Endodermal cell (in vitro differentiated cells): Measurements from ENCODE around the gene RFC1. TPM values are rescaled to one million over a fixed set of nuclear protein-coding genes. Genes with fewer than 3 reads are reported as not detected.

ENCODE experiments used
- DNase-seq: peaks from one replicate; pipeline ENCODE4 v3.0.0-alpha.2; 2017
- H3K27ac ChIP-seq: 2 replicates; pipeline ENCODE4 v1.5.1; 2013; ENCODE audit warnings: mild to moderate bottlenecking, low read depth, low read length, moderate library complexity
- H3K27me3 ChIP-seq: 2 replicates; pipeline ENCODE4 v1.6.1; 2013; ENCODE audit warnings: mild to moderate bottlenecking, low read length, moderate library complexity; ENCODE audit not compliant: insufficient read depth, control insufficient read depth, poor library complexity, severe bottlenecking
- H3K36me3 ChIP-seq: 2 replicates; pipeline ENCODE4 v1.7.0; 2013; ENCODE audit warnings: mild to moderate bottlenecking, low read length, moderate library complexity; ENCODE audit not compliant: control insufficient read depth, insufficient read depth
- H3K4me1 ChIP-seq: one replicate; pipeline ENCODE4 v1.7.0; 2013; ENCODE audit warnings: low read length; ENCODE audit not compliant: control insufficient read depth, insufficient read depth
- H3K4me3 ChIP-seq: 2 replicates; pipeline ENCODE4 v1.5.1; 2013; ENCODE audit warnings: mild to moderate bottlenecking, low read length, moderate library complexity
- H3K9ac ChIP-seq: 2 replicates; pipeline ENCODE4 v1.6.1; 2013; ENCODE audit warnings: mild to moderate bottlenecking, low read length, moderate library complexity; ENCODE audit not compliant: poor library complexity, severe bottlenecking; ENCODE audit errors: extremely low read depth
- H3K9me3 ChIP-seq: 2 replicates; pipeline ENCODE4 v1.6.1; 2013; ENCODE audit warnings: mild to moderate bottlenecking, low read length, moderate library complexity; ENCODE audit not compliant: control insufficient read depth
- H3K27ac Mint-ChIP-seq: 2 replicates; pipeline ENCODE4 v1.8.0; 2020; ENCODE audit warnings: mixed read lengths
- H3K27me3 Mint-ChIP-seq: 2 replicates; pipeline ENCODE4 v1.8.0; 2021; ENCODE audit warnings: mild to moderate bottlenecking, mixed read lengths; ENCODE audit not compliant: insufficient read depth
- H3K36me3 Mint-ChIP-seq: 2 replicates; pipeline ENCODE4 v1.8.0; 2020; ENCODE audit warnings: low read depth, mixed read lengths
- H3K4me1 Mint-ChIP-seq: 2 replicates; pipeline ENCODE4 v1.8.0; 2020; ENCODE audit warnings: mixed read lengths
- H3K4me3 Mint-ChIP-seq: 2 replicates; pipeline ENCODE4 v1.8.0; 2020; ENCODE audit warnings: mild to moderate bottlenecking, moderate library complexity, mixed read lengths
- H3K9me3 Mint-ChIP-seq: 2 replicates; pipeline ENCODE4 v1.8.0; 2020; ENCODE audit warnings: mild to moderate bottlenecking, mixed read lengths
- CTCF ChIP-seq: fragments of 200-600 bp; sonication (generic); conservative IDR thresholded peaks from 2 replicates; pipeline ENCODE4 v1.5.0; 2021; ENCODE audit warnings: antibody characterized with exemption, mild to moderate bottlenecking
- WGBS, 2 experiments: methylation state at CpG; one replicate each; pipeline versions ENCODE4 v1.1.5 to v1.1.7; 2013; ENCODE audit warnings: missing lambda C conversion rate in 2 of 2, mixed read lengths in 1 of 2; ENCODE audit not compliant: insufficient coverage in 1 of 2, insufficient read length in 1 of 2; 5-methylcytosine and 5-hydroxymethylcytosine counted together
- total RNA-seq, 2 donors: library from RNA; stranded (reverse); fragmentation: NEBNext Ultra II Directional in 1 of 2; extraction: Animal tissue kit (Norgen Biotek cat#: 25700) in 1 of 2; gene quantifications; 2 replicates in 1 of 2; 3 replicates in 1 of 2; pipeline ENCODE4 v1.2.1, GENCODE V29; 2021

The RFC1 gene
- total RNA-seq, 2 donors from 2014 or later = 56.4 to 57.0 TPM

DNA sequence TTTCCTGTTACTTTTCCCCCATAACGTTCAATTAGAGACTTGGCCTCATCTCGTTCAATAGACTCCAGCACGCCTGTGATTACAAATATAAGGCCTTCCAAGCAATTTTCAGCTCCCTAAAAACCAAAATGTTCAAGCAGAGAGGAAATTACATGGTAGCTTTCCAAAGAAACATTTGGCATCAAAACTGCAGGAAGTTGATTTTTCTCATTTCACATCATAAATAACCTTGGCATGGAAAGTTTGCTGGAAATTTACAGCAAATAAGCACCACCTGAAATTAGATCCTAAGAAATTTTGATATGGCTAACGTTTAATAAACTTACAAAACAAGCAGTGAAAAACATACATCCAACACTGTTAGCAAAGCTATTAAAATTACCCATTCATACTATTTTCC lies 53.3 kb downstream of the RFC1 start:
- no peaks in the 10 kb centered on the region for H3K9me3 Mint-ChIP-seq
- WGBS, 2 experiments = 71 to 75% methylated on average over 4 of the region's 4 CpGs
- Histone ChIP-seq H3K27ac (no peak overlapping the region), H3K4me1 (no peaks in the 10 kb centered on the region), H3K4me3 (no peak overlapping the region), H3K36me3 (peaks cover 75% of the 10 kb centered on the region), H3K9me3 (no peaks in the 10 kb centered on the region), H3K9ac (no peak overlapping the region), H3K27me3 (no peaks in the 10 kb centered on the region)
- TF ChIP-seq CTCF = no peak
- no peak overlapping the region for H3K27ac Mint-ChIP-seq
- H3K4me1 Mint-ChIP-seq = no peaks in the 10 kb centered on the region
- no peaks in the 10 kb centered on the region for H3K27me3 Mint-ChIP-seq
- no peak for DNase-seq
- no peak overlapping the region for H3K4me3 Mint-ChIP-seq
- H3K36me3 Mint-ChIP-seq = peaks cover 47% of the 10 kb centered on the region

DNA sequence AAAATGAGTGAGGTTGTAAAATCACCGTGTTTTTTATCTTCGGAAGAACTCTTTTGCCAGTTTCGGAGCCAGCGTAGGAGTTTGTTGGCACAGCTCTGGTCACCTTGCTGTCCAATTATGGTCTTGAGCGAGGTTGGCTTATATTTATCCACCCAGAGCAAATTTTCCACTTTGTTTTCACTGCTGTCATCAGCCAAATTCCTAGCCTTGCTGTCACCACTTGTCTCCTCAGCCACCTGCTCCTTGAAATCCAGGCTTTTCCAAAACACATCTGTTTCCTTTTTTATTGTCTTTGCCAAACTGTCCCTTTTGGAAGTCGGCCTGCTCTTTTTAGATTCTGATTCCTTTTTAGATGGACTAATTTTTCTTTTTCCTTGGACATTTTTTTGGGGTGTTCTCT lies 57.6 kb downstream of the RFC1 start:
- no peaks in the 10 kb centered on the region for H3K9me3 Mint-ChIP-seq
- DNase-seq = no peak
- no peaks in the 10 kb centered on the region for H3K9me3 ChIP-seq
- peaks cover 94% of the 10 kb centered on the region for H3K36me3 ChIP-seq
- no peaks in the 10 kb centered on the region for H3K27me3 Mint-ChIP-seq
- H3K27ac ChIP-seq = no peak overlapping the region
- H3K9ac ChIP-seq = no peak overlapping the region
- H3K4me3 Mint-ChIP-seq = no peak overlapping the region
- no peak overlapping the region for H3K27ac Mint-ChIP-seq
- H3K4me1 Mint-ChIP-seq = no peaks in the 10 kb centered on the region
- 97 to 98% methylated on average over 6 of the region's 6 CpGs for WGBS, 2 experiments
- TF ChIP-seq CTCF = no peak
- H3K36me3 Mint-ChIP-seq = peaks cover 57% of the 10 kb centered on the region
- no peak overlapping the region for H3K4me3 ChIP-seq
- no peaks in the 10 kb centered on the region for H3K27me3 ChIP-seq
- H3K4me1 ChIP-seq = no peaks in the 10 kb centered on the region

- 88 to 96% methylated on average over 9 to 14 of the region's 14 CpGs for WGBS, 2 experiments
- H3K4me1 ChIP-seq = no peaks in the 10 kb centered on the region
- no peaks in the 10 kb centered on the region for H3K4me1 Mint-ChIP-seq
- no peaks in the 10 kb centered on the region for H3K27me3 ChIP-seq
- H3K27ac ChIP-seq = no peak overlapping the region
- DNase-seq = no peak
- peaks cover 91% of the 10 kb centered on the region for H3K36me3 ChIP-seq
- peak overlapping the region; percentile 87 for H3K27ac Mint-ChIP-seq
- H3K9me3 ChIP-seq = no peaks in the 10 kb centered on the region
- H3K36me3 Mint-ChIP-seq = peaks cover 56% of the 10 kb centered on the region
- TF ChIP-seq CTCF = no peak
- H3K4me3 ChIP-seq = no peak overlapping the region
- H3K9ac ChIP-seq = no peak overlapping the region
- no peaks in the 10 kb centered on the region for H3K9me3 Mint-ChIP-seq
- H3K27me3 Mint-ChIP-seq = no peaks in the 10 kb centered on the region
- H3K4me3 Mint-ChIP-seq = no peak overlapping the region
These were observed 60.1 kb downstream of the RFC1 start for GRCh38 chr4:39305912-39306677.
